DMS 273 treated with DMSO at 0.1 percent for 48 hours (cell line): ENCODE measurements around the gene IL2RA.
"Not testable (repeated sequence)": the region's sequence is repeated elsewhere in the genome, so short reads cannot be mapped to it uniquely, and the experiment has no call there.

Source experiments
- DNase-seq: peaks from one replicate; lab custom pipeline; 2025; lab: John Stamatoyannopoulos, UW

The IL2RA gene

DNA sequence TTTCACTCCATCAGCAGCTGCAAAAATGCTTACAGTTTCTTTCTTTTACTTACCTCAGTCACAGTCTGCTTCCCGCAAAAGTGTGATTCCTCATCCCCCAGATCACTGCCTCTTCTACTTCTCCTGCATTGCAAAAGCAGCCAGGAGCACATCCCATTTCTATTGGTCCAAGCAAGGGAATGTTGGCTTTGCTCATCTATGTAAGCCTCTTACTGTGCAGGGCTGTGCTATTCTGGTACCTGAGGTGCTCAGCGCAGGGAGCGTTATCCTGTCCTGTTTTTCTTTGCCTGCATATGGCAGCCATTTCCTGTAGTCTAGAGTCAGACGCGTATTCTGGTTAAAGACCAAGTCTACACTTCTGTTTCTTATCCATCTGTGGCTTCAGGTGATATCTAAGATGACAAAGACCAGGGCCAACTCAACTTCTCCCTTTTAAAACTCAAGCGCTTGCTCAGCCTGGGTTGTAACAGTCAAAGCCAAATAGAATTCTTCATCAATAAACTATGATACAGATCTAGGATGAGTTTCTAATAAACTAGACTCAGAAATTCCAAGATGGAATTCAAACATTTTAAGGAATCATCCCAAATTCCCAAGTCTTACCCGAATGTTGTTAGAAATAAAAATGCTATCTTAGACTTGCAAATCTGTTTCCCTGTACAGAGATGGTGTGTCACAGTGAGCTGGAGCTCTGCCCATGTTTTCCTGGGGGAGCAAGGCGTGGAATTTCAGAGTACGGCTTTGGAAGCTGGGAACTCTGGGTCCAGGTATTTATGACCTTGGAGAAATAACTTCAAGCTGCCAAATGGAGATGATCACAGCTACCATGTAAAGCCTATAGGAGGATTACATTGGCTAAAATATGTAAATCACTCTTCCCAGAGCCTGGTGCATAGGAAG is 20.6 kb upstream of the IL2RA start:
- no peak for DNase-seq

DNA sequence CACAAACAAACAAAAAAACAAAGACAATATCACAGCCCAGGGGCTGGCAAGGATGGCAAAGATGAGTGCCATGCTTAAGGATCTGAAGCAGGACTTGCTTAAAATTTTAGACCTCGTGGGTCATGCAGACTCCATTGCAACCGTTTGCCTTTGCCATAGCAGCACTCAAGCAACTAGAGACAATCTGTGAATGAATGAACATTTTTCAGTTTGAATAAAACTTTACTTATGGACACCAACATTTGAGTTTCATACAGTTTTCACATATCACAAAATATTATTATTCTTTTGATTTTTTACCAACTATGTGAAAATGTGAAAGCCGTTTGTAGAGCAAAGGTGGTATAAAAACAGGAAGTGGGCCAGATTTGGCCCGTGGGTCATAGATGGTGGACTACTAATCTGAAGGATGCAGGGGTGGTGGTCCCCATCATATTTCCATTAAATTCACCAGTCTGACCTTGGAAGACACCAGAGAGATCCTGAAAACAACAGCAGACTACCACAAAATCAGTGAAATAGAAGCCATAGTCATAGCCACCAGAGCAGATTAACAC is 18.3 kb upstream of the IL2RA start:
- no peak for DNase-seq

DNA sequence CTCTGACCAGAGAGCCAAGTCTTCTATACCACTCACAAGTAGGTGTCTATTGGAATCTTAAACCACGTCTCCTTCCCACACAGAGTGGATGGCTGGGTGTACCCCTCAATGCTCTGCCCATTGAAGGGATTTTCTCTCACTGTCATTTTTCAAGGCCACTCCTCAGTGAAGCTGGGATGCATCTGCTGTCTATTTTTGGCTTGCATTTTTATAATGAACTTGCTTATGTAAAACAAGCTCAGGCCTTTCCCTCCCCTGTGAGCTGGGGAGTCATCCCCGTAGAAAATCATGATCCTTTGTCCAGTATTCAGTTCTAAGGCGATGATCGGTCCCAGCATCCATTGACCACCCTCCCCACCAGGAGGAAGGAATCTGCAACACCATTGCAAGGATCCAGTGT is 16.9 kb upstream of the IL2RA start:
- no peak for DNase-seq

DNA sequence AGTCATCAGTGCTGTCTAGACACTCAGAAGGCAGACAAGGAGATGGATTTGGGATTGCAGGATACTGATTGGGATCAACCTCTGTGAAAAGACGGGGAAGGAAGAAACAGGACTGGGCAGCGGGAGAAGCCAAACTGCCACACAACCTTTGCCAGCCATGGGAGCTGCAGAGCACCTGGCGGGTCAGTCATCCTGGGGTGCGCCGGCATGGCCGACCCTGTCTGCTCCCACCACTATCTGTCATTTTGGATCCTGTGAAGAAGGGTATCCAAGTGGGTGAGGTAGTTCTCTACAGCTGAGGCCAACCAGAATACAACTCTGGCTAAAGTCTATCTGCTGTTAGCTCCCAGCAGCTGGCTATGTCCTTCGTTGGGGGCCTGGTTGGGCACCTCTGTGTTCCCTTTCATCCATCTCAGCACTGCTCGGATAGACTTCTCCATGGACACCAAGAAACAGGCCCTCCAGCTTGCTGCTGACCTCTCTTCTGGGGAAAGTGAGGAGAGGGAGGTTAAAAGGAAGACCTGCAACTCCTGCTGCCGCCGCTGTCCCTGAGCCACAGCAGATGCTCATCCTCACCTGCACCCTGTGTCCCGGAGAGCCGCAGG is 15.0 kb upstream of the IL2RA start:
- no peak for DNase-seq

DNA sequence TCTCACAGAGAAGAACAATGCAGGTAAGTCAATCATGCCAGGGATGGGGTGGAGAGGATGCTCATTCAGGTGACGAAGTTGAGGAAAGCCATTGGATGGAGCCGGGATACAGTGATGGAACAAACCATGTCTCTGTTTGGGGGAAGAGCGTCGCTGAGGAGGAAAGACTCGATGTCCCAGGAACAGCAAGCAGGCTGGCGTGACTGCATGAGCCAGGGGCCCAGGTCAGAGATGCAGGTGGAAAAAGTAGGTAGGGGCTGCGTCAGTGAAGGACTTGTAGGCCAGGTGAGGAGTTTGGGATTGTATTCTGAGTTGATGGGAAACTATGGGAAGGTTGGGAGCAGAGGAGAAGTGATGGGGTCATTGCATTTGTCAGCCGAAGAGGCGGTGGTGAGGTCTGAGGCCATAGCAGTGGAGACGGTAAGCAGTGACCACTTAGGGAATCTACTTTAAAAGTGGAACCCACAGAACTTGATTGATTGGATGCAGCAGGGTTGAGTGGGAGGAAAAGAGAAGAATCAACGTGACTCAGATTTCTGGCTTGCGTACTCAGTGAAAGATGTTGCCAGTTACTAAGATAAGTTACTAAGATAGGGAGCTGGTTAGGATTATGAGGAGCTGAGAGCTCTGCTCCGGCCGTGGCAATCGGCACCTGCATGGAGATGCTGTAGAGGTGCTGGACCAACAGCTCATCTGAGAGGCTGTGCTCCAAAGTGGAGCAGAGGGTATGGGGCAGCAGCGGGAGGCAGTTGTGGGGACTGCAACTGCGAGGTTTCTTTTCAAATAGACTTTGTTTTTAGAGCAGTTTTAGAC is 12.5 kb upstream of the IL2RA start:
- no peak for DNase-seq

DNA sequence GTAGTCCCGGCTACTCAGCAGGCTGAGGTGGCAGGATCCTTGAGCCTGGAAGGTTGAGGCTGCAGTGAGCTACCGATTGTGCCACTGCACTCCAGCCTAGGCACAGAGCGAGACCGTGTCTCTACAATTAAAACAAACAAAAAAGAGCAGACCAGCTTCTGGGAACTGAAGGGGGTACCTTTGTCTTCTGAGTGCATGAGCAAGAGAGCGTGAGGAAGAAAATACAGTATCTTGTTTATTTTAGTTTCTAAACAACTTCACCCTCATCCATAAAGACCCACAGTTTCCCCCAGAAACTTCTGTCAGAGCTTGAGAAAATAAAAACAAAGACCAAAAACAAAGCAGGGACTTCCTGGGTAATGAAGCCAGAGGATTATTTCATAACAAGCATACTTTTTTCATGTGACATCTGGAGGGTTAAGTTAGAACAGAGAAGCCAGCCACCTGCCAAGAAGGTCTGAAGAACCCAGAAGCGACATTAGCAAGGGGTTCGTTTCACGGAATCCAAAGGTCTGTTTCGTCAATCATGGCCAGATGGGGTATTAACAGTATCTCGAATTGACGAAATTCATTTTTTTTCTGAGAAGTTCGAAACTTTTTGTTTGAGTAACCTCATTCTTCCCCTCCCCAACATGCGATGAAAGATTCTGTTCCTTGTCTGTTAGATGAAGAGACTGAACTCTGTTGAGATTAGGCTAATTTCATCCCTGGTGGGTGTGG is 10.2 kb upstream of the IL2RA start:
- no peak for DNase-seq

DNA sequence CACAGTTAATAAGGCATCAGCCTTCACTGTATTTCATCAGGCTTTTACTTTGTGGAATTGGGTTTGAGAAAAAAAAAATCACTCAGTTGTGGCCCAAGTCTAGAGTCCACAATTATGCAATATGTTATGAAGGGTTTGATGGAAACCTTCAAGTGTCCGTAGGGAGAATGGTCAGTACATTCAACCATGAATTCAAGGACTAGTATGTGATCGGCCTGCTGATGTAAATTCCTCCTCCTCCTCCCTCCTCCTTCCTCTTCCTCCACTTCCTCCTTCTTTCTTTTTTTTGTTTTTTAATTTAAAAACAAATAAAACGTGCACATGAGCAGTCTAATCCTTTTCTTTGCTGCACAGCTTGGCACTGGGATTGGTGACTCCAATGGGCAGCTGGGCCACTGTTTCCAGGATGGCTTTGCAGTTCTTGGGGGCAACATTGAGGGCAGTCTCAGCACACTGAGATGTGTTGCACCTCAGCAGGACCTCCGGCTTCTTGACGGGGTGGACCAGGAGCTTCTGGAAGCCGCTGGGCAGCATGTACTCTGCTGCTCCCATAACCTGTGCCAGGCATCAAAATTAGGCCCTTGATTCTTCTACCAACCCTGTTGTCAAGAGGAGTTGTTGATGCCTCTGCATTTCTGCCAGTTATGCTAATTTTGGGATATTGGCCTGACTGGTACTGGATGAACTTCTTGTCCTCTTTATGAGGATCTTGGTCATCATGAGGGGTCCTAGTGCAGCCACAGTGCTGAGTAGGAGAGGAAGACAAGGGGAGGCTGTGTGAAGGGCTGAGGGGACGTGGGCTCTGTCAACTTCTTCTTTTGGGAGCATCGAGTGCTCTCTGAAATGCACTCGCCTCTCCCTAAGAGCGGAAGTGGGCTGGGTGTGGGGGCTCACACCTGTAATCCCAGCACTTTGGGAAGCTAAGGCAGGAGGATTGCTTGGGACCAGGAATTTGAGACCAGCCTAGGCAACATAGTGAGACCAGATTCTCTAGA is 9.3 kb upstream of the IL2RA start:
- no peak for DNase-seq

DNA sequence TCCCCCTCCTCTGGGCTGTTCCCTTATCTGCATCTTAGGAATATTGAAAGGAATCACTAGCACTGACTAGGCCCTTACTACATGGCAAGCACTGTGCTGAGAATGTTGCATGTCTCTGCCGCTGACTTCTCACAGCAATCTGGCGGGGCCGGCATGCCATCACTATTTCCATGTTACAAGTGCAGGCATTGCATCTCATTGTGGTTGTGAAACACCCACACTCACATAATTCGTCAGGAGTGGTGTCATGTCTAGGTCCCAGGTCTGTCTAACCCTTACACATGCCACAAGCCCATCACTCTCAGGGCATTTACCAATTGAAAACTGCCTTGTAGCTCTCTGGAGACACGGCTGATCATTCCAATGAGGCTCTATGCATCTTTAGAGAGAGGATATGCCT is 8.5 kb upstream of the IL2RA start:
- no peak for DNase-seq

DNA sequence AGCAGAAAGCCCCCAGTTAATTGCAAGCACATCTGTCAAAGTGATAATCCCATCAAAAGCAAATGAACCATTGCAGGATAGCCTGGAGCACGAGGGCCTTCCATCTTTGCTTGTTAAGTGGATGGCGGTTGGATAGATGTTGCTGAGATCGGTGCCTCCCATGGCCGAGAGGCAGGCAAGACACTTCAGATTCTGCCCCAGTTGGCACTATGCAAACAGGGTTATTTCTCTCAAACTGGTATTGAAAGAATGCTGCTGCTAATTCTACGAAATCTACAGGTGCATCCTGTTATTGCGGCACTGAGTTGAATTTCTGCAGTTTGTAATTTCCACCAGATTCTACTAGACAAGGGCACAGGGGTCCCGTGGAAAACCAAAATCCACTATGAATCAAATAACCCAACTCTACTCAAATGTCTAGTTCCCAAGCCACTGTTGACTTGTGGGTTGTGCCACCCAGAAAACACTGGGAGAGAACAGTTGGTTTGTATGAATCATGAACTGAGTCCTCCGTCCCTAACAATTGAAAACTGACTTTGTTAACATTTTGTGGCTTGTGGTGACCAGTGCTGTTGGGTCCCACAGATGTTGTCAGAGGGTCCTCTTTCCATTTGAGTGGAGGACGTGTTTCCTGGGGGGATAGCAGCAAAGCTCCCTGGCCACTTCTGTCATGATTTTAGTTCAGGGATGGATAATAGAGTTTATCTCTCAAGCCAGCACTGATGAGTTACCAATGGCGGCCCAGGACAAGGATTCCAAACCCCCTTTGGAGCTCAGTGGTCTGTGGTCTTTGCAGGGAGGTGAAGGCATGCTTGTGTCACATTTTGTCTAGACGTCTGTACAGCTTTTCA is 7.1 kb upstream of the IL2RA start:
- no peak for DNase-seq

DNA sequence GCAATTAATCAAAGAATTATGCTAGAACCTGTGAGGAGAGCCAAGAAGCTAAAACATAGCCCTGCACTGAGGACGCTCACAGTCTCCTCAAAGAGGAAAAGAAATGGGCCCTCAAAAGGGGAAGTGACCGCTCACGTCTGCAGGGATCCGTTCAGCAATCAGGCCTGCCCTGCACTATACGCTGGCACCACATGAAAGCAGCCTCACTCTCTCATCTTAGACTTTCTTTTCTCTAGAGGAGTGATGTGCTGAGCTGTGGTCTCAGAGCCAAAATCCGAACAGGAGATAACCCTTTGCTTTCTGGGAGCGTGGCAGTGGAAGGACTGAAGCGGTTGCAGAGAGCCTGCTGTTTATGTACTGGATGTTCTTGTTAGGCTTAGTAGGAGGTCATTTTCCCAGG is 6.3 kb upstream of the IL2RA start:
- no peak for DNase-seq

DNA sequence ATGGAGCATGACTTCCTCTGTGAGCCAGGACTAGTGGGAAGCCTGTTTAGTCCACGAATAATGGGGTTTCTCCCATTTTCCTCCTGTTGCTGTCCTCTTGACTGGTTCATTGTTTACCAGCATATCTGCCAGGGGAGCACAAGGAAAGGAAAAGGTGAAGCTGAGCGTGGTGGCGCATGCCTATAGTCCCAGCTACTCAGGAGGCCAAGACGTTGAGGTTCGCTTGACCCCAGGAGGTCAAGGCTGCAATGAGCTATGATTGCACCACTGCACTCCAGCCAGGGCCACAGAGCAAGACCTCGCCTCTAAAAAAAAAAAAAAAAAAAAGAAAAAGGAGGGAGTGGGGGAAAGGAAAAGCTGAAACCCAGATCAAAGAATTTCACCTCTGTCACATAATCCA is 5.8 kb upstream of the IL2RA start:
- no peak for DNase-seq

DNA sequence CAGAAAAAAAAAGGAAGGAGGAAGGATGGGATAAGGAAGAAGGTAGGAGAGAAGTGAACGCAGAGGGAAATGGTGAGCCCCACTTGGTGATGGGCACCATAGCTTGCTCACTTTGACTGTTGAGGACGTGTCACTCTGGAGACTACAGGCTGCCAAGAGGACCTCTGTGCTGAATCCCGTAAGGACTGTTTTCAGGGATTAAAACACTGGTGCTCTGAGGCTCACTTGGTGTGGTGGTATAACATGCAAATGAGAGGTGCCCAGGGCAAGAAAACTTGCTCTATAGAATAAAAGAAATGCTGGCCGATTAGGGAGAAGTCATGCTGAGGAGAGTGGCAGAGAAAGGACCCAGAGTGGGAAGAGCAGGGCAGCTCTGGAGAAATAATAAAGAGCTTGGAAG is 5.3 kb upstream of the IL2RA start:
- no peak for DNase-seq

DNA sequence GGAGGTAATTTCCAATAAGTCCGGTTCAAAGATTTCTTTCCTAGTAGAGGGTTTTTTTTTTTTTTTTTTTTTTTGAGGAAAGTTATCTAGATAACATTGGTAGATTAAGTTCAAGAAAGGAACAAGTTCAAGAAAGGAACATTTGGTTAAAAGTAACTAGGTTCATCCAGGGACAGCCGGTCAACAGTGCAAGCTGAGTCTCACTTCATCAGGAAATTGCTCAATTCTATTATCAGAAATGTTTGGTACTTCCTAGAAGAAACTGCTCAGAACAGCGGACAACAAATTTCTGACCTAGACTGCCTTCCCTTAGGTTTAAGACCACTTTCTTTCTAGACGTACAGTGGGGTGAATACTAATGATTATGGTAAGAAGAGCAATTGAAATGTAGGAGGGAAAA is 3.7 kb upstream of the IL2RA start:
- DNase-seq, result no peak

DNA sequence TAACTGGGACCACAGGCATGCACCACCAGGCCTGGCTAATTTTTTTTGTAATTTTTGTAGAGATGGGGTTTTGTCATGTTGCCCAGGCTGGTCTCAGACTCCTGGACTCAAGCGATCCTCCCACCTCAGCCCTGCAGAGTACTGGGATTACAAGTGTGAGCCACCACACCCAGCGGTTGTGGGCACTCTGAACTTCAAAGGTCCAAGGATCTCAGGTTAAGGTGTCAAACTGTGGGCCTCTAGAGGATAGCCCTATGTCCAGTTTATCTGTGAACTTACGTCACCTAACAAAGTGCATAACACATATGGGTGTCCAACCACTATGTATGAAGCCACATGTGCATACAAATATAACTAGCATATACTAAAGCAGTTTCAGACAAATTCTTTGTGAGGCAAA is 3.2 kb upstream of the IL2RA start:
- DNase-seq, result no peak

DNA sequence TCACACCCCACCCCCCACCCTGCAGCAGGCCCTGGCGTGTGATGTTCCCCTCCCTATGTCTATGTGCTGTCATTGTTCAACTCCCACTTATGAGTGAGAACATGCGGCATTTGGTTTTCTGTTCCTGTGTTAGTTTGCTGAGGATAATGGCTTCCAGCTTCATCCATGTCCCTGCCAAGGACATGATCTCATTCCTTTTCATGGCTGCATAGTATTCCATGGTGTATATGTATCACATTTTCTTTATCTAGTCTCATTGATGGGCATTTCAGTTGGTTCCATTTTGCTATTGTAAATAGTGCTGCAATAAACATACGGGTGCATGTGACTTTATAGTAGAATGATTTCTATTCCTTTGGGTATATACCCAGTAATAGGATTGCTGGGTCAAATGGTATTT is 2.6 kb upstream of the IL2RA start:
- not testable (repeated sequence) for DNase-seq

DNA sequence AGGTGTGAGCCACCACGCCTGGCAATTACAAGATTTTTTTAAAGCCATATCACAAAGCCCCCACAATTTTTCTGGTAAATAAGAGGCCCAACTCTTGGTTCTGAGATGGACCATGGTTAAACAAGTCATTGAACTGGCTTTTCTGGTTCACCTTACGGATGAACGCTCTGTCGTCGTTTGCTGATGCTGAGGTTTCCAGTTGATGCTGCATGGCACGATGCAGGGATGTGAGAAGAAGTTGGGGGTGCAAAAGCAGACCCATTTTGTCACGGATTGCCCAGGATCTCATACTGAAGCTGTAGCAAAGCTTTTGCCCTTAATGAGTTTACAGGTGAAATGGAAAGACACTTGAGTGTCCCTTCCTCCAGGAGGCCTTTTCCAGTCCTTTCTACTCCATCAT is 2.0 kb upstream of the IL2RA start:
- DNase-seq, result no peak

DNA sequence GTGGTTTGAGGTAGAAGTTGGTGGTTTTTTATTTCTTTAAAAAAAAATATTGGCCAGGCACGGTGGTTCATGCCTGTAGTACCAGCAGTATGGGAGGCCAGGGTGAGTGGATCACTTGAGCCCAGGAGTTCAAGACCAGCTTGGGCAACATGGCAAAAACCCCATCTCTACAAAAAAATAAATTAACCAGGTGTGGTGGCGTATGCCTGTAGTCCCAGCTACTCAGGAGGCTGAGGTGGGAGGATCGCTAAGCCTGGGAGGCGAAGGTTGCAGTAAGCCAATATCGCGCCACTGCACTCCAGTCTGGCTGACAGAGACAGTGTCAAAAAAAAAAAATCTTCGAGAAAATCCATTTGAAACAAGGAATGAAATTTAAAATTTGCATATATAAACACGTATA is 1.1 kb downstream of the IL2RA start:
- DNase-seq, result no peak

DNA sequence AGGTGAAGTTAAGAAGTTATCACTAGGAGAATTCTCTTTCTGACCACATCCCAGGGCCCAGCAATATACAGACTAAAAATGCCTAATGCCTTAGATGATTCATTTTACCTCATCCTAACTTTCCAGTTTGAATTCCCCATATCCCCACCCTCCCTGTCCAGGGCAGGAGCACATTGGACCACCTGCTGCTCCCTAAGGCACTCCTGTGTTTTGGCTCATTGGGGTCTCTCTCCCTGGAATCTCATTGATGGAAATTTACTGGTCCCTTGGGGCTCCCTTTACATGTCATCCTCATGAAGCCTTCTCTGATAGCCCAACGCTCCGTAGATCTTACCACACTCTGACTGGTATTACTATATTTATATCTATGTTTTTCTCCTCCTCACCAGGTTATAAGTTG is 2.7 kb downstream of the IL2RA start:
- DNase-seq, result no peak

DNA sequence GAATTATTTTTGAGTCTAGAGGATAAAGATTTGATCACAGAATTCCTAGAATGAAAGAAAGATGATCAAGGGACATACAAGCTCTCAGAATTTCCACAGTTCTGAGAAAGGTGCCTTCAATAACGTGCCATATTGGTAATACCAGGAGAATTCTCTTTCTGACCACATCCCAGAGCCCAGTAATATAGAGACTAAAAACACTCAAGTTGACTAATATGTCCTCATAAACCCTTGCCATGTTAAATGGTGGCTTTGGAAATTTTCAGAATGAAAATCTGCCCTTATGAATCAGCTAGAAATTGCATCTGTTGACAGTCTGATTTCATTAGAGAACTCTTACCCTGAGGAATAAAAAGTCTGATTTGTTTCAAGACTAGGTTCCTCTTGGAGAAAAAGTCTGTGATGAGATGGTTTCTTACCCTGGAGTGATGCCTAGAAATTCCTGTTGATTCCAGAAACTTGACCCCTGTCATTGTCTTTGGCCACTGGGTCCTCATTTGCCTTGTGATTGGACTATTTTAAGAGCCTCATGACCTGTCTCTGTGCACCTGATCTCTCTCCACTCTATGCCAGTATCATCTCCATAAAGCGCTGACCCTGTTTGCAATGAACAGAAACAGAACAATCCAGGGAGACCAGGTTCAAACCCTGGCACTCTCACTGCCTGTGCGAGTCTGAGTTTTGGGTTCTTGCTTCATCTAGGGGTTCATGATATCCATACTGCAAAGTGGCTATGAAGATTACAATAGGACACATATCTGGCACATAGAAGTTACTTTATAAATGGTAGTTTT is 3.3 kb downstream of the IL2RA start:
- DNase-seq, result no peak
